K562 (cell line): ENCODE results near the gene JAKMIP2. TPM values are rescaled to one million over a fixed set of nuclear protein-coding genes. Genes with fewer than 3 reads are reported as not detected.

Experiments
- ATAC-seq: fragments of 200-7000 bp; cut with Tn5 transposase; 3 replicates; pipeline ENCODE4 v1.9.1; 2020; ENCODE audit warnings: moderate library complexity
- BruUV-seq: library from RNA; stranded (reverse); fragments of 400-500 nt; replicated peaks from 2 replicates; lab custom pipeline; 2021; lab: Mats Ljungman, UMichigan
- CTCF ChIA-PET: fragments of 300-600 bp; formaldehyde crosslinking; extraction: SDS; loops from one replicate; lab custom pipeline; 2021; ENCODE audit warnings: low intra/inter-chr PET ratio; lab: Yijun Ruan, JAX
- POLR2A ChIA-PET: fragments of 300-600, 350-650 bp; sonication (Branson Sonifier 250); formaldehyde crosslinking; extraction: SDS; loops from one replicate; lab custom pipeline; 2021; ENCODE audit warnings: antibody characterized with exemption, inconsistent platforms; lab: Yijun Ruan, JAX
- DNase-seq, 4 experiments: peaks; one replicate each; pipeline versions ENCODE4 v3.0.0 to v3.0.0-alpha.2; 2011 to 2018; ENCODE audit warnings: low spot score in 3 of 4, mixed read lengths in 3 of 4; ENCODE audit errors: extremely low read depth in 1 of 4
- FAIRE-seq: peaks from 2 replicates; lab custom pipeline; 2011; peaks lifted over from hg19 to GRCh38; lab: Jason Lieb, UNC
- H2AFZ ChIP-seq: 2 replicates; pipeline ENCODE4 v1.6.0; 2011; ENCODE audit warnings: low read depth, low read length, control low read depth, inconsistent platforms
- H3K27ac ChIP-seq: fragments of 200-600 bp; 3 replicates; pipeline ENCODE4 v1.8.0; 2011; ENCODE audit warnings: low read depth, mild to moderate bottlenecking, control low read depth, inconsistent platforms, low read length, moderate library complexity, mixed read lengths; ENCODE audit errors: extremely low read depth
- H3K27me3 ChIP-seq, 2 experiments: fragments of 300-600 bp in 1 of 2; 2 replicates in 1 of 2; 3 replicates in 1 of 2; pipeline versions ENCODE4 v1.6.0 to v1.8.0; 2011; ENCODE audit warnings: inconsistent platforms in 2 of 2, low read length in 2 of 2, mild to moderate bottlenecking in 1 of 2, mixed read lengths in 1 of 2, moderate library complexity in 1 of 2; ENCODE audit not compliant: control insufficient read depth in 2 of 2, insufficient read depth in 2 of 2
- H3K36me3 ChIP-seq: fragments of 300-600 bp; 3 replicates; pipeline ENCODE4 v1.8.0; 2011; ENCODE audit warnings: mild to moderate bottlenecking, low read length, inconsistent platforms; ENCODE audit not compliant: control insufficient read depth, insufficient read depth
- H3K4me1 ChIP-seq, 2 experiments: fragments of 200-600 bp in 1 of 2; replicated peaks in 1 of 2; 2 replicates in 1 of 2; 3 replicates in 1 of 2; pipeline versions ENCODE4 v1.5.1 to v1.8.0; 2011; ENCODE audit warnings: inconsistent platforms in 2 of 2, low read length in 2 of 2, mild to moderate bottlenecking in 1 of 2, mixed read lengths in 1 of 2, moderate library complexity in 1 of 2; ENCODE audit not compliant: control insufficient read depth in 2 of 2, insufficient read depth in 2 of 2
- H3K4me2 ChIP-seq: 2 replicates; pipeline ENCODE4 v1.6.1; 2011; ENCODE audit warnings: low read length, control low read depth, inconsistent platforms, mixed read lengths; ENCODE audit not compliant: insufficient read depth
- H3K4me3 ChIP-seq: fragments of 200-600 bp; sonication (generic), shearing (Covaris generic); 2 replicates; pipeline ENCODE4 v1.5.1; 2016; ENCODE audit warnings: control low read depth, inconsistent platforms
- H3K79me2 ChIP-seq: fragments of 200-600 bp; 3 replicates; pipeline ENCODE4 v1.8.0; 2011; ENCODE audit warnings: low read length, inconsistent platforms; ENCODE audit not compliant: control insufficient read depth, insufficient read depth
- H3K9ac ChIP-seq, 2 experiments: 2 replicates each; pipeline versions ENCODE4 v1.6.0 to v1.6.1; 2011; ENCODE audit warnings: low read depth in 2 of 2, low read length in 2 of 2, control low read depth in 1 of 2, inconsistent platforms in 1 of 2, mild to moderate bottlenecking in 1 of 2, mixed read lengths in 1 of 2; ENCODE audit not compliant: insufficient read depth in 1 of 2
- H3K9me1 ChIP-seq: one replicate; pipeline ENCODE4 v1.6.0; 2011; ENCODE audit warnings: inconsistent platforms, mild to moderate bottlenecking, low read length, moderate library complexity; ENCODE audit not compliant: control insufficient read depth, insufficient read depth
- H3K9me3 ChIP-seq: replicated peaks from 2 replicates; pipeline ENCODE4 v1.5.1; 2011; ENCODE audit warnings: low read depth, low read length, inconsistent platforms; ENCODE audit not compliant: control insufficient read depth, insufficient read depth
- H4K20me1 ChIP-seq: replicated peaks from 2 replicates; pipeline ENCODE4 v1.6.1; 2011; ENCODE audit warnings: low read length, inconsistent platforms, mixed read lengths; ENCODE audit not compliant: control insufficient read depth, insufficient read depth
- BMI1 ChIP-seq: fragments of 150-350 bp; IDR thresholded peaks from 2 replicates; pipeline ENCODE4 v1.6.1; 2014; ENCODE audit warnings: low read length
- GTF3C2 ChIP-seq: IDR thresholded peaks from 3 replicates; pipeline ENCODE4 v1.6.1; 2011; ENCODE audit warnings: borderline replicate concordance, mild to moderate bottlenecking, moderate library complexity; ENCODE audit not compliant: insufficient read length; ENCODE audit errors: extremely low read depth
- NR0B1 ChIP-seq: fragments of 450-650 bp; IDR thresholded peaks from one replicate; pipeline ENCODE4 v1.6.1; 2018; ENCODE audit warnings: mild to moderate bottlenecking, moderate library complexity; ENCODE audit not compliant: partially characterized antibody
- NR3C1 ChIP-seq: sonication (generic); formaldehyde crosslinking; IDR thresholded peaks from 2 replicates; pipeline ENCODE4 v1.8.1; 2022; ENCODE audit warnings: missing genetic modification reagents
- ZBTB11 ChIP-seq, 3 experiments: fragments of 200-800 bp in 1 of 3; fragments of 250-450 bp in 1 of 3; fragments of 450-650 bp in 1 of 3; sonication (Bioruptor Pico) in 1 of 3; sonication (Bioruptor generic) in 1 of 3; formaldehyde crosslinking in 1 of 3; IDR thresholded peaks; 2 replicates each; pipeline versions ENCODE4 v1.6.1 to v1.8.0; 2016 to 2022; ENCODE audit warnings: mild to moderate bottlenecking in 2 of 3, missing genetic modification characterization in 2 of 3, missing compliant biosample characterization in 1 of 3, moderate library complexity in 1 of 3
- ZNF830 ChIP-seq: fragments of 250-450 bp; sonication (Bioruptor Pico); IDR thresholded peaks from 2 replicates; pipeline ENCODE4 v1.5.0; 2021; ENCODE audit warnings: mild to moderate bottlenecking
- in situ Hi-C: fragments of 300-500 bp; cut with MboI; formaldehyde crosslinking; loops from 4 replicates; pipeline ENCODE4 v1.15.0; 2018; ENCODE audit warnings: inconsistent platforms, mixed read lengths
- intact Hi-C: fragments of 100-400 bp; cut with micrococcal nuclease; formaldehyde crosslinking; loops from 2 replicates; pipeline ENCODE4 v1.14.2; 2022
- polyA plus RNA-seq, 8 experiments: library from polyadenylated mRNA; depleted of rRNA in 4 of 8; stranded (reverse) in 5 of 8; unstranded in 3 of 8; fragments of >200 nt; fragmentation: Nextera tagmentation in 2 of 8; fragmentation: Illumina TruSeq in 1 of 8; extraction: Ambion mirVana in 2 of 8; extraction: Trizol in 1 of 8; gene quantifications; 2 replicates each; pipeline versions ENCODE4 v1.2.1 to v1.2.3, GENCODE V29; 2011 to 2014; ENCODE audit warnings: inconsistent platforms in 1 of 8, missing spikeins in 1 of 8
- total RNA-seq, 7 experiments: library from RNA; depleted of rRNA in 6 of 7; stranded (reverse); fragments of >200 nt in 6 of 7; fragmentation: Illumina TruSeq in 2 of 7; extraction: Trizol in 2 of 7; gene quantifications; 2 replicates each; pipeline versions ENCODE4 v1.2.1 to v1.2.3, GENCODE V29; 2011 to 2021; ENCODE audit warnings: low replicate concordance in 1 of 7
- TF ChIP-seq, protein P1 (sequence below): sonication (generic); formaldehyde crosslinking; IDR thresholded peaks from 2 replicates; pipeline ENCODE4 v1.8.0; 2022; ENCODE audit warnings: mild to moderate bottlenecking, missing genetic modification reagents
- TF ChIP-seq, protein P2 (sequence below): sonication (generic); formaldehyde crosslinking; IDR thresholded peaks from 2 replicates; pipeline ENCODE4 v1.8.1; 2023; ENCODE audit warnings: mild to moderate bottlenecking, missing genetic modification reagents

The JAKMIP2 gene
- total and polyA plus RNA-seq, 9 of the 15 experiments (the other 6 are each of a cell fraction or from before 2014, with no cell fraction given): not detected

DNA sequence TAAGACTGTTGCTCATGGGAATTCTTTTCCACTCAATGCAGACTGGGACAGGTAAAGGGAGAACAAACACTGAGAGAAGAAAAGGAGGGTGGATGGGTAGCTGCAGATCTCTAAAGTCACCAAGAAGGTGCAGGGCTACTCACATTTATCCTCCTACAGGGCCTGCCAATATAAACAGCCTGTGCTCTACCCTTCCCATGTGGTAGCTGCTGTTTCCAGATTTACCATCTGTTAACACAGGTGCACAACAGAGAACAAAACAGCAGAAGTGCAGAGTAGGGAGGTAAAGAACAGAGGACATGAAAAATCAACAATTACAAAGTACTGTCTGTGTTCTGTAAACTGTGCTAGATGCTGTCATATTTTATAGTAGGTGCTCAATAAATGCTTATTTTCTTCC, 26.0 kb downstream of the JAKMIP2 start:
- DNase-seq (no peak), FAIRE-seq (no peak)
- H3K27me3 ChIP-seq: no peaks in the 10 kb centered on the region
- TF ChIP-seq NR0B1 (no peak), NR3C1 (CRISPR knock-in tag) (no peak), GTF3C2 (no peak), ZNF830 (CRISPR knock-in tag) (no peak), ZBTB11 (CRISPR knock-in tag; IDR thresholded peaks at IDR 0.05) (no peak), BMI1 (no peak)
- TF ChIP-seq, protein P1, sequence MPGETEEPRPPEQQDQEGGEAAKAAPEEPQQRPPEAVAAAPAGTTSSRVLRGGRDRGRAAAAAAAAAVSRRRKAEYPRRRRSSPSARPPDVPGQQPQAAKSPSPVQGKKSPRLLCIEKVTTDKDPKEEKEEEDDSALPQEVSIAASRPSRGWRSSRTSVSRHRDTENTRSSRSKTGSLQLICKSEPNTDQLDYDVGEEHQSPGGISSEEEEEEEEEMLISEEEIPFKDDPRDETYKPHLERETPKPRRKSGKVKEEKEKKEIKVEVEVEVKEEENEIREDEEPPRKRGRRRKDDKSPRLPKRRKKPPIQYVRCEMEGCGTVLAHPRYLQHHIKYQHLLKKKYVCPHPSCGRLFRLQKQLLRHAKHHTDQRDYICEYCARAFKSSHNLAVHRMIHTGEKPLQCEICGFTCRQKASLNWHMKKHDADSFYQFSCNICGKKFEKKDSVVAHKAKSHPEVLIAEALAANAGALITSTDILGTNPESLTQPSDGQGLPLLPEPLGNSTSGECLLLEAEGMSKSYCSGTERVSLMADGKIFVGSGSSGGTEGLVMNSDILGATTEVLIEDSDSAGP: no peak
- TF ChIP-seq, protein P2, sequence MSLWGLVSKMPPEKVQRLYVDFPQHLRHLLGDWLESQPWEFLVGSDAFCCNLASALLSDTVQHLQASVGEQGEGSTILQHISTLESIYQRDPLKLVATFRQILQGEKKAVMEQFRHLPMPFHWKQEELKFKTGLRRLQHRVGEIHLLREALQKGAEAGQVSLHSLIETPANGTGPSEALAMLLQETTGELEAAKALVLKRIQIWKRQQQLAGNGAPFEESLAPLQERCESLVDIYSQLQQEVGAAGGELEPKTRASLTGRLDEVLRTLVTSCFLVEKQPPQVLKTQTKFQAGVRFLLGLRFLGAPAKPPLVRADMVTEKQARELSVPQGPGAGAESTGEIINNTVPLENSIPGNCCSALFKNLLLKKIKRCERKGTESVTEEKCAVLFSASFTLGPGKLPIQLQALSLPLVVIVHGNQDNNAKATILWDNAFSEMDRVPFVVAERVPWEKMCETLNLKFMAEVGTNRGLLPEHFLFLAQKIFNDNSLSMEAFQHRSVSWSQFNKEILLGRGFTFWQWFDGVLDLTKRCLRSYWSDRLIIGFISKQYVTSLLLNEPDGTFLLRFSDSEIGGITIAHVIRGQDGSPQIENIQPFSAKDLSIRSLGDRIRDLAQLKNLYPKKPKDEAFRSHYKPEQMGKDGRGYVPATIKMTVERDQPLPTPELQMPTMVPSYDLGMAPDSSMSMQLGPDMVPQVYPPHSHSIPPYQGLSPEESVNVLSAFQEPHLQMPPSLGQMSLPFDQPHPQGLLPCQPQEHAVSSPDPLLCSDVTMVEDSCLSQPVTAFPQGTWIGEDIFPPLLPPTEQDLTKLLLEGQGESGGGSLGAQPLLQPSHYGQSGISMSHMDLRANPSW (CRISPR knock-in tag): no peak

More for the DNA sequence above, 26.0 kb downstream of the JAKMIP2 start:
- BruUV-seq: no TSS peak
- Histone ChIP-seq H3K36me3 (no peaks in the 10 kb centered on the region), H4K20me1 (no peaks in the 10 kb centered on the region), H3K4me3 (no peak overlapping the region), H3K9ac (no peak overlapping the region), H3K79me2 (no peaks in the 10 kb centered on the region), H3K4me1 (no peaks in the 10 kb centered on the region), H3K4me2 (no peak overlapping the region), H2AFZ (no peak overlapping the region), H3K9me1 (no peaks in the 10 kb centered on the region), H3K27ac (no peak overlapping the region), H3K9me3 (no peaks in the 10 kb centered on the region)
- ChIA-PET CTCF (no interaction called here), POLR2A (no interaction called here)
- no peak for ATAC-seq
- in situ Hi-C loops (no loop called here), intact Hi-C loops (no loop called here)
